H9 (cell line): ENCODE results near the gene ARHGAP24. TPM values are rescaled to one million over a fixed set of nuclear protein-coding genes. Genes with fewer than 3 reads are reported as not detected.
A peak's percentile ranks its signal among the peaks of the same experiment; 100 is the strongest.

Experiments
- DNase-seq: peaks from one replicate; pipeline ENCODE4 v3.0.0-alpha.2; 2017
- H2AFZ ChIP-seq: one replicate; pipeline ENCODE4 v1.6.1; 2013; ENCODE audit warnings: mild to moderate bottlenecking, low read length, control low read depth, moderate library complexity
- H2AK5ac ChIP-seq: 2 replicates; pipeline ENCODE4 v1.6.1; 2013; ENCODE audit warnings: low read length, control low read depth, mixed read lengths; ENCODE audit not compliant: insufficient read length
- H2BK120ac ChIP-seq: one replicate; pipeline ENCODE4 v1.6.1; 2013; ENCODE audit warnings: low read depth, mild to moderate bottlenecking, low read length, control low read depth, inconsistent platforms; ENCODE audit not compliant: poor library complexity, severe bottlenecking
- H2BK12ac ChIP-seq: 2 replicates; pipeline ENCODE4 v1.6.1; 2013; ENCODE audit warnings: low read length, control low read depth, mixed read lengths, low read depth; ENCODE audit not compliant: insufficient read length
- H2BK15ac ChIP-seq: 2 replicates; pipeline ENCODE4 v1.6.1; 2013; ENCODE audit warnings: low read depth, low read length, control low read depth
- H2BK20ac ChIP-seq: one replicate; pipeline ENCODE4 v1.6.1; 2013; ENCODE audit warnings: low read depth, mild to moderate bottlenecking, low read length, control low read depth, inconsistent platforms; ENCODE audit not compliant: poor library complexity, severe bottlenecking
- H2BK5ac ChIP-seq: 2 replicates; pipeline ENCODE4 v1.6.1; 2013; ENCODE audit warnings: low read length, control low read depth, mixed read lengths; ENCODE audit not compliant: insufficient read length
- H3K14ac ChIP-seq: 2 replicates; pipeline ENCODE4 v1.6.1; 2013; ENCODE audit warnings: low read length, control low read depth; ENCODE audit not compliant: insufficient read depth
- H3K18ac ChIP-seq: 2 replicates; pipeline ENCODE4 v1.6.1; 2013; ENCODE audit warnings: low read depth, mild to moderate bottlenecking, mixed read lengths, low read length, control low read depth; ENCODE audit not compliant: insufficient read length
- H3K23ac ChIP-seq: 2 replicates; pipeline ENCODE4 v1.6.1; 2013; ENCODE audit warnings: low read length, control low read depth, mixed read lengths, low read depth; ENCODE audit not compliant: insufficient read length
- H3K23me2 ChIP-seq: 2 replicates; pipeline ENCODE4 v1.6.1; 2013; ENCODE audit warnings: low read depth, mild to moderate bottlenecking, mixed read lengths, low read length, control low read depth; ENCODE audit not compliant: insufficient read length, poor library complexity, severe bottlenecking
- H3K27ac ChIP-seq: 2 replicates; pipeline ENCODE4 v1.5.1; 2013; ENCODE audit warnings: low read length, control low read depth, mixed read lengths, low read depth; ENCODE audit not compliant: insufficient read length
- H3K27me3 ChIP-seq: 2 replicates; pipeline ENCODE4 v1.6.1; 2013; ENCODE audit warnings: low read length, control low read depth, inconsistent platforms; ENCODE audit not compliant: insufficient read depth
- H3K4ac ChIP-seq: 2 replicates; pipeline ENCODE4 v1.6.1; 2013; ENCODE audit warnings: low read depth, mild to moderate bottlenecking, control low read depth, inconsistent platforms, low read length, moderate library complexity
- H3K4me1 ChIP-seq: 2 replicates; pipeline ENCODE4 v1.6.1; 2013; ENCODE audit warnings: low read length, control low read depth, inconsistent platforms; ENCODE audit not compliant: insufficient read depth
- H3K4me2 ChIP-seq: 2 replicates; pipeline ENCODE4 v1.6.1; 2013; ENCODE audit warnings: low read length, control low read depth, mixed read lengths; ENCODE audit not compliant: insufficient read length, insufficient read depth
- H3K56ac ChIP-seq: 2 replicates; pipeline ENCODE4 v1.6.1; 2013; ENCODE audit warnings: low read depth, mild to moderate bottlenecking, mixed read lengths, low read length, control low read depth; ENCODE audit not compliant: insufficient read length
- H3K79me1 ChIP-seq: 2 replicates; pipeline ENCODE4 v1.6.1; 2013; ENCODE audit warnings: low read depth, mild to moderate bottlenecking, moderate library complexity, low read length, control low read depth, inconsistent platforms; ENCODE audit not compliant: insufficient read depth, poor library complexity, severe bottlenecking
- H3K79me2 ChIP-seq: 2 replicates; pipeline ENCODE4 v1.6.1; 2013; ENCODE audit warnings: low read length, control low read depth, inconsistent platforms; ENCODE audit not compliant: insufficient read depth
- H3K9ac ChIP-seq: 2 replicates; pipeline ENCODE4 v1.6.1; 2013; ENCODE audit warnings: low read length, control low read depth, mixed read lengths; ENCODE audit not compliant: insufficient read length; ENCODE audit errors: extremely low read depth
- H3K9me3 ChIP-seq: one replicate; pipeline ENCODE4 v1.6.1; 2013; ENCODE audit warnings: low read depth, low read length, inconsistent platforms; ENCODE audit not compliant: control insufficient read depth
- H3T11ph ChIP-seq: one replicate; pipeline ENCODE4 v1.6.1; 2013; ENCODE audit warnings: mild to moderate bottlenecking, low read length, control low read depth, inconsistent platforms
- H4K20me1 ChIP-seq: one replicate; pipeline ENCODE4 v1.6.1; 2013; ENCODE audit not compliant: control insufficient read depth, insufficient read length, insufficient read depth
- H4K5ac ChIP-seq: 2 replicates; pipeline ENCODE4 v1.6.1; 2013; ENCODE audit warnings: low read depth, mild to moderate bottlenecking, mixed read lengths, low read length, control low read depth; ENCODE audit not compliant: insufficient read length
- H4K8ac ChIP-seq: replicated peaks from 2 replicates; pipeline ENCODE4 v1.6.1; 2013; ENCODE audit warnings: low read length, control low read depth, mixed read lengths, low read depth; ENCODE audit not compliant: insufficient read length
- H4K91ac ChIP-seq: 2 replicates; pipeline ENCODE4 v1.6.1; 2013; ENCODE audit warnings: low read depth, mild to moderate bottlenecking, moderate library complexity, mixed read lengths, low read length, control low read depth; ENCODE audit not compliant: insufficient read length
- H3K27ac Mint-ChIP-seq, 3 experiments: 2 replicates in 2 of 3; 3 replicates in 1 of 3; pipeline ENCODE4 v1.8.0; 2020 to 2021; ENCODE audit warnings: mixed read lengths in 3 of 3, mild to moderate bottlenecking in 1 of 3, moderate library complexity in 1 of 3
- H3K27me3 Mint-ChIP-seq: 2 replicates; pipeline ENCODE4 v1.8.0; 2021; ENCODE audit warnings: low read depth, mild to moderate bottlenecking, moderate library complexity, mixed read lengths
- H3K36me3 Mint-ChIP-seq, 3 experiments: 2 replicates in 2 of 3; 3 replicates in 1 of 3; pipeline ENCODE4 v1.8.0; 2020 to 2021; ENCODE audit warnings: low read depth in 3 of 3, mixed read lengths in 3 of 3; ENCODE audit not compliant: insufficient read depth in 1 of 3
- H3K4me1 Mint-ChIP-seq, 2 experiments: 2 replicates each; pipeline ENCODE4 v1.8.0; 2020; ENCODE audit warnings: mixed read lengths in 2 of 2
- H3K4me3 Mint-ChIP-seq, 2 experiments: 2 replicates in 1 of 2; 3 replicates in 1 of 2; pipeline ENCODE4 v1.8.0; 2020 to 2021; ENCODE audit warnings: mild to moderate bottlenecking in 2 of 2, mixed read lengths in 2 of 2, moderate library complexity in 1 of 2
- H3K9me3 Mint-ChIP-seq, 2 experiments: 2 replicates in 1 of 2; 3 replicates in 1 of 2; pipeline ENCODE4 v1.8.0; 2020; ENCODE audit warnings: mild to moderate bottlenecking in 2 of 2, mixed read lengths in 2 of 2, moderate library complexity in 1 of 2
- total RNA-seq: library from RNA; stranded (reverse); gene quantifications from 2 replicates; pipeline ENCODE4 v1.2.1, GENCODE V29; 2021
- TF ChIP-seq, protein P1 (sequence below): fragments of 200-600 bp; sonication (generic); conservative IDR thresholded peaks from 3 replicates; pipeline ENCODE4 v1.8.0; 2021; ENCODE audit warnings: antibody characterized with exemption, mild to moderate bottlenecking

The ARHGAP24 gene
- total RNA-seq, 1 experiment from 2014 or later = 0.37 TPM

DNA sequence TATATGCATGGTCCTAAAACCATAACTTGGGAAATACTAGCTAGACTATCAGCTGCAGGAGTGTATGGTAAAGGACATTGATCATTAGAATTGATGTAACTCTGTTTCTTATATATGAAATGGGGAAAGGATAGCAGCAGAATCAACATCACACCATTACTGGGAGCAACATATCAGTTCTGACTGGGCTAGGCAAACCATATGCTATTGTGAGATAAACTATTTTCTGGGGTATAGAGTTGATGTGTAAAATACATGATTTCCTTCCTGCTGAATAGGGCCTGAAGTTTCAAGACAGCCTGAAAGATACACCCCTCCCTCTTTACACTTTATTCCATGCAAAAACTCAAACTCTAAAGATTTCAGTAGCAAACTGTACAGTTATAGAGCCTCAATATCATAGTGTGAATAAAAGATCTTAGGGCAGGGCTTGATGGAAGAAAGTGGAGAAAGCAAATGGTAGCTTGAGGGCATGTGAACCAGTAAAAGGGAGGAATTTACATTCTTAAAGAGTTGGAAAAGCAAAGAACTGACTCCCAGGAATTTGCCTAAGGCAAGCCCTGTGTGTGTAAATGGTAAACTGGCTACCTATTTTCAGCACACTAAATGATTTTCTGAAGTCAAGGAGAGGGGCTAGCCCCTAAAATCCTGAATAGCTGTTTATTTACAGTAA, 480.8 kb downstream of the ARHGAP24 start:
- TF ChIP-seq, protein P1, sequence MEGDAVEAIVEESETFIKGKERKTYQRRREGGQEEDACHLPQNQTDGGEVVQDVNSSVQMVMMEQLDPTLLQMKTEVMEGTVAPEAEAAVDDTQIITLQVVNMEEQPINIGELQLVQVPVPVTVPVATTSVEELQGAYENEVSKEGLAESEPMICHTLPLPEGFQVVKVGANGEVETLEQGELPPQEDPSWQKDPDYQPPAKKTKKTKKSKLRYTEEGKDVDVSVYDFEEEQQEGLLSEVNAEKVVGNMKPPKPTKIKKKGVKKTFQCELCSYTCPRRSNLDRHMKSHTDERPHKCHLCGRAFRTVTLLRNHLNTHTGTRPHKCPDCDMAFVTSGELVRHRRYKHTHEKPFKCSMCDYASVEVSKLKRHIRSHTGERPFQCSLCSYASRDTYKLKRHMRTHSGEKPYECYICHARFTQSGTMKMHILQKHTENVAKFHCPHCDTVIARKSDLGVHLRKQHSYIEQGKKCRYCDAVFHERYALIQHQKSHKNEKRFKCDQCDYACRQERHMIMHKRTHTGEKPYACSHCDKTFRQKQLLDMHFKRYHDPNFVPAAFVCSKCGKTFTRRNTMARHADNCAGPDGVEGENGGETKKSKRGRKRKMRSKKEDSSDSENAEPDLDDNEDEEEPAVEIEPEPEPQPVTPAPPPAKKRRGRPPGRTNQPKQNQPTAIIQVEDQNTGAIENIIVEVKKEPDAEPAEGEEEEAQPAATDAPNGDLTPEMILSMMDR = no peak

More for the DNA sequence above, 480.8 kb downstream of the ARHGAP24 start:
- Histone ChIP-seq H2BK12ac (no peak overlapping the region), H3K4me1 (no peaks in the 10 kb centered on the region), H2AFZ (no peak overlapping the region), H4K20me1 (no peaks in the 10 kb centered on the region), H3K14ac (no peak overlapping the region), H4K91ac (no peak overlapping the region), H3K56ac (no peak overlapping the region), H2AK5ac (no peak overlapping the region), H3K27ac (no peak overlapping the region), H3K79me1 (no peaks in the 10 kb centered on the region), H3K4ac (no peak overlapping the region), H3K18ac (no peak overlapping the region), H4K5ac (no peak overlapping the region), H3K79me2 (no peaks in the 10 kb centered on the region), H3K23me2 (no peaks in the 10 kb centered on the region), H2BK15ac (no peak overlapping the region), H2BK5ac (no peak overlapping the region), H3K23ac (no peak overlapping the region), H3K9me3 (no peaks in the 10 kb centered on the region), H3T11ph (no peak overlapping the region), H2BK20ac (no peak overlapping the region), H3K9ac (no peak overlapping the region), H3K4me2 (no peak overlapping the region), H4K8ac (no peak overlapping the region), H2BK120ac (no peak overlapping the region), H3K27me3 (no peaks in the 10 kb centered on the region)
- Mint-ChIP-seq H3K27me3 (no peaks in the 10 kb centered on the region), H3K4me3 (no peak overlapping the region), H3K27ac (peak overlapping the region in 1 of 3 experiments; percentile 5; a peak in 1 of 7 replicates), H3K9me3 (no peaks in the 10 kb centered on the region), H3K4me1 (peaks cover 24 to 39% of the 10 kb centered on the region in 2 experiments), H3K36me3 (no peaks in the 10 kb centered on the region)
- no peak for DNase-seq
